ENCODE results near the gene CCDC121. TPM values are rescaled to one million over a fixed set of nuclear protein-coding genes. Genes with fewer than 3 reads are reported as not detected.

The CCDC121 gene
- total and polyA plus RNA-seq, 2 of the 4 experiments (the other 2 are of a cell fraction): 0.65 to 2.0 TPM

DNA sequence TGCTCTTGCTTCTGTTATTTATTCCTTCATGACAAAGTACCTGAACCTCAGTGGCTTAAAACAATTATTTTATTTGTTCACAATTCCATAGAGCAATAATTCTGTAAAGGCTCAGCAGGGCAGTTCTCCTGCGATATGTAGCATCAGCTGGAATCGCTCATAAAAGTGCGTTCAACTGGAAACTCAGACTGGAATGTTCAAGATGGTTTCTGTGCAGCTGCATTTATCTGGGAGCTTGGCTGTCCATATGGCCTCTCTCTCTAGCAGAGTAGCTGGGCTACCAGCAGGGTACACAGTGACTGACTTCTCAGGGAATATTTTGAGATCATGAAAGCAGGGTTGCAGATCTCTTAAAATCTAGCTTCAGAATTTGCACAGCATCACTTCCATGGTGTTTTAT lies 13.5 kb downstream of the CCDC121 start:
- H3K4me1 ChIP-seq (ENCODE audit: control insufficient read depth, insufficient read depth, low read length): no peaks in the 10 kb centered on the region
- in situ Hi-C loops (cut with MboI; ENCODE audit: low sequenced_read_pairs) (no loop called here), intact Hi-C loops (cut with micrococcal nuclease) (no loop called here), dilution Hi-C loops (cut with HindIII; ENCODE audit: low sequenced_read_pairs, unreplicated experiment) (no loop called here)
- H3K4me3 ChIP-seq (ENCODE audit: insufficient read depth, low read depth, low read length): no peak overlapping the region
- no peaks in the 10 kb centered on the region for H3K9me1 ChIP-seq (ENCODE audit: insufficient read depth, low read length)
- H2BK5ac ChIP-seq (ENCODE audit: low read depth, low read length, poor library complexity, severe bottlenecking): no peak overlapping the region
- WGBS, 2 experiments (ENCODE audit: extremely low coverage in 2 of 2, insufficient read length in 1 of 2): 100% methylated on average over 1 of the region's 3 CpGs; no CpG with 5 or more reads in 1 of the 2 experiments
- H2BK120ac ChIP-seq (ENCODE audit: low read depth, low read length): no peak overlapping the region
- no peak overlapping the region for H3K27ac ChIP-seq (ENCODE audit: insufficient read depth, low read length)
- H3K23ac ChIP-seq (ENCODE audit: low read depth, low read length): no peak overlapping the region
- no peak overlapping the region for H4K91ac ChIP-seq (ENCODE audit: insufficient read depth, low read depth, low read length)
- no peaks in the 10 kb centered on the region for H3K27me3 ChIP-seq (ENCODE audit: control insufficient read depth, insufficient read depth, low read length)
- TF ChIP-seq RAD21 (IDR thresholded peaks at IDR 0.05; ENCODE audit: low read length) (no peak), MAZ (IDR thresholded peaks at IDR 0.05; ENCODE audit: borderline replicate concordance, low read depth, low read length) (no peak), CHD1 (IDR thresholded peaks at IDR 0.05; ENCODE audit: low read depth, low read length) (no peak), MAFK (IDR thresholded peaks at IDR 0.05; ENCODE audit: low read depth, low read length) (no peak), MXI1 (IDR thresholded peaks at IDR 0.05; ENCODE audit: borderline replicate concordance, low read depth, low read length) (no peak), SMC3 (IDR thresholded peaks at IDR 0.05; ENCODE audit: low read depth, low read length) (no peak), FOS (IDR thresholded peaks at IDR 0.05; ENCODE audit: low read depth, low read length) (no peak), RCOR1 (IDR thresholded peaks at IDR 0.05; ENCODE audit: insufficient replicate concordance, low read length) (no peak), CEBPB (IDR thresholded peaks at IDR 0.05; ENCODE audit: low read depth, low read length) (no peak), NFE2L2 (IDR thresholded peaks at IDR 0.05; ENCODE audit: low read depth, low read length) (no peak), POLR2A (IDR thresholded peaks at IDR 0.05; ENCODE audit: low read depth, low read length) (no peak), RFX5 (IDR thresholded peaks at IDR 0.05; ENCODE audit: low read depth, low read length) (no peak), BHLHE40 (IDR thresholded peaks at IDR 0.05; ENCODE audit: low read depth, low read length) (no peak)
- TF ChIP-seq, protein P1, sequence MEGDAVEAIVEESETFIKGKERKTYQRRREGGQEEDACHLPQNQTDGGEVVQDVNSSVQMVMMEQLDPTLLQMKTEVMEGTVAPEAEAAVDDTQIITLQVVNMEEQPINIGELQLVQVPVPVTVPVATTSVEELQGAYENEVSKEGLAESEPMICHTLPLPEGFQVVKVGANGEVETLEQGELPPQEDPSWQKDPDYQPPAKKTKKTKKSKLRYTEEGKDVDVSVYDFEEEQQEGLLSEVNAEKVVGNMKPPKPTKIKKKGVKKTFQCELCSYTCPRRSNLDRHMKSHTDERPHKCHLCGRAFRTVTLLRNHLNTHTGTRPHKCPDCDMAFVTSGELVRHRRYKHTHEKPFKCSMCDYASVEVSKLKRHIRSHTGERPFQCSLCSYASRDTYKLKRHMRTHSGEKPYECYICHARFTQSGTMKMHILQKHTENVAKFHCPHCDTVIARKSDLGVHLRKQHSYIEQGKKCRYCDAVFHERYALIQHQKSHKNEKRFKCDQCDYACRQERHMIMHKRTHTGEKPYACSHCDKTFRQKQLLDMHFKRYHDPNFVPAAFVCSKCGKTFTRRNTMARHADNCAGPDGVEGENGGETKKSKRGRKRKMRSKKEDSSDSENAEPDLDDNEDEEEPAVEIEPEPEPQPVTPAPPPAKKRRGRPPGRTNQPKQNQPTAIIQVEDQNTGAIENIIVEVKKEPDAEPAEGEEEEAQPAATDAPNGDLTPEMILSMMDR (conservative IDR thresholded peaks at IDR 0.05; ENCODE audit: low read depth, low read length): no peak
- TF ChIP-seq, protein P2, sequence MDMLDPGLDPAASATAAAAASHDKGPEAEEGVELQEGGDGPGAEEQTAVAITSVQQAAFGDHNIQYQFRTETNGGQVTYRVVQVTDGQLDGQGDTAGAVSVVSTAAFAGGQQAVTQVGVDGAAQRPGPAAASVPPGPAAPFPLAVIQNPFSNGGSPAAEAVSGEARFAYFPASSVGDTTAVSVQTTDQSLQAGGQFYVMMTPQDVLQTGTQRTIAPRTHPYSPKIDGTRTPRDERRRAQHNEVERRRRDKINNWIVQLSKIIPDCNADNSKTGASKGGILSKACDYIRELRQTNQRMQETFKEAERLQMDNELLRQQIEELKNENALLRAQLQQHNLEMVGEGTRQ (IDR thresholded peaks at IDR 0.05; ENCODE audit: low read depth, low read length): no peak
- TF ChIP-seq, protein P3, sequence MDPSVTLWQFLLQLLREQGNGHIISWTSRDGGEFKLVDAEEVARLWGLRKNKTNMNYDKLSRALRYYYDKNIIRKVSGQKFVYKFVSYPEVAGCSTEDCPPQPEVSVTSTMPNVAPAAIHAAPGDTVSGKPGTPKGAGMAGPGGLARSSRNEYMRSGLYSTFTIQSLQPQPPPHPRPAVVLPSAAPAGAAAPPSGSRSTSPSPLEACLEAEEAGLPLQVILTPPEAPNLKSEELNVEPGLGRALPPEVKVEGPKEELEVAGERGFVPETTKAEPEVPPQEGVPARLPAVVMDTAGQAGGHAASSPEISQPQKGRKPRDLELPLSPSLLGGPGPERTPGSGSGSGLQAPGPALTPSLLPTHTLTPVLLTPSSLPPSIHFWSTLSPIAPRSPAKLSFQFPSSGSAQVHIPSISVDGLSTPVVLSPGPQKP (IDR thresholded peaks at IDR 0.05; ENCODE audit: borderline replicate concordance, low read depth, low read length): no peak
- no peak overlapping the region for H4K8ac ChIP-seq (ENCODE audit: low read depth in 2 of 2, low read length in 2 of 2)
- no peak overlapping the region for H2AK9ac ChIP-seq (replicated peaks; ENCODE audit: low read depth, low read length, poor library complexity)
- CTCF ChIA-PET: no interaction called here
- H3K79me1 ChIP-seq (ENCODE audit: low read depth in 1 of 2, low read length in 2 of 2): peaks cover 10 to 17% of the 10 kb centered on the region in 2 experiments
- H4K20me1 ChIP-seq (ENCODE audit: insufficient read depth, low read length): no peaks in the 10 kb centered on the region
- H3K56ac ChIP-seq (ENCODE audit: extremely low read depth, insufficient read depth, low read length): no peak overlapping the region
- no peak overlapping the region for H3K4me2 ChIP-seq (ENCODE audit: low read depth, low read length)
- H2AFZ ChIP-seq (replicated peaks; ENCODE audit: low read length, poor library complexity): no peak overlapping the region
- peaks cover 36% of the 10 kb centered on the region for H3K36me3 ChIP-seq (ENCODE audit: control insufficient read depth, insufficient read depth, low read length)
- no peak overlapping the region for H2BK15ac ChIP-seq (ENCODE audit: low read depth, low read length)
- no peak overlapping the region for H2AK5ac ChIP-seq (ENCODE audit: low read depth, low read length)
- no peak overlapping the region for H3K18ac ChIP-seq (ENCODE audit: low read depth, low read length)
- ATAC-seq (ENCODE audit: low read depth) (no peak), DNase-seq (no peak)
- no peak overlapping the region for H3K4ac ChIP-seq (ENCODE audit: low read depth, low read length)
- no peak overlapping the region for H3K14ac ChIP-seq (replicated peaks; ENCODE audit: low read depth, low read length)
- no peak overlapping the region for H2BK20ac ChIP-seq (ENCODE audit: low read depth, low read length)
- BruUV-seq (replicated peaks): no TSS peak
- H3K9ac ChIP-seq (ENCODE audit: low read depth, low read length): no peak overlapping the region
- POLR2A ChIA-PET (ENCODE audit: unreplicated experiment): no interaction called here
- H3K9me3 ChIP-seq (ENCODE audit: control insufficient read depth, insufficient read depth, low read length): no peaks in the 10 kb centered on the region
- no peak overlapping the region for H4K5ac ChIP-seq (ENCODE audit: low read depth, low read length)
